ENCODE data around the gene C19orf53.
"Not testable (repeated sequence)": the region's sequence is repeated elsewhere in the genome, so short reads cannot be mapped to it uniquely, and the experiment has no call there.

Gene C19orf53

GRCh38 chr19:13774217-13775191, at the start of gene C19orf53:
Gene C19orf53, plus strand, starts transcription at chr19:13774456. Its CDS starts 22 bp downstream, at chr19:13774478.
- DNase-seq = no peak

- DNase-seq = no peak
These were observed 47.9 kb upstream of the C19orf53 start for GRCh38 chr19:13726323-13726722.

- no peak for DNase-seq
These were observed 46.5 kb upstream of the C19orf53 start for GRCh38 chr19:13727798-13728197.

- no peak for DNase-seq
These were observed 44.4 kb upstream of the C19orf53 start for GRCh38 chr19:13729859-13730258.

- peak; percentile 32 for DNase-seq
These were observed 42.9 kb upstream of the C19orf53 start for GRCh38 chr19:13731147-13731964.

- DNase-seq = no peak
These were observed 41.9 kb upstream of the C19orf53 start for GRCh38 chr19:13732337-13732736.

GRCh38 chr19:13734751-13735150, 39.5 kb upstream of the C19orf53 start:
- DNase-seq = no peak

- DNase-seq = no peak
These were observed 36.2 kb upstream of the C19orf53 start for GRCh38 chr19:13738073-13738472.

- DNase-seq = no peak
These were observed 32.4 kb upstream of the C19orf53 start for GRCh38 chr19:13741893-13742292.

- DNase-seq = no peak
These were observed 31.5 kb upstream of the C19orf53 start for GRCh38 chr19:13742756-13743155.

GRCh38 chr19:13744174-13744573, 30.1 kb upstream of the C19orf53 start:
- no peak for DNase-seq

- no peak for DNase-seq
These were observed 27.2 kb upstream of the C19orf53 start for GRCh38 chr19:13747098-13747453.

GRCh38 chr19:13748169-13748828, 26.0 kb upstream of the C19orf53 start:
- no peak for DNase-seq

GRCh38 chr19:13751436-13751835, 22.8 kb upstream of the C19orf53 start:
- DNase-seq = no peak

GRCh38 chr19:13753622-13754021, 20.6 kb upstream of the C19orf53 start:
- DNase-seq = not testable (repeated sequence)

- no peak for DNase-seq
These were observed 18.0 kb upstream of the C19orf53 start for GRCh38 chr19:13756210-13756609.

GRCh38 chr19:13757805-13758772, 16.2 kb upstream of the C19orf53 start:
- no peak for DNase-seq

GRCh38 chr19:13758795-13759194, 15.5 kb upstream of the C19orf53 start:
- no peak for DNase-seq

GRCh38 chr19:13761423-13761822, 12.8 kb upstream of the C19orf53 start:
- DNase-seq = no peak

- no peak for DNase-seq
These were observed 11.5 kb upstream of the C19orf53 start for GRCh38 chr19:13762635-13763235.

- DNase-seq = no peak
These were observed 11.0 kb upstream of the C19orf53 start for GRCh38 chr19:13763265-13763664.
